CD14-positive monocyte (primary cell): ENCODE data around the gene GMEB1. TPM values are rescaled to one million over a fixed set of nuclear protein-coding genes. Genes with fewer than 3 reads are reported as not detected.
"Not testable (repeated sequence)": the region's sequence is repeated elsewhere in the genome, so short reads cannot be mapped to it uniquely, and the experiment has no call there.

Experiments used
- DNase-seq, 3 donors: peaks; one replicate each; pipeline ENCODE4 v3.0.0-alpha.2; 2011 to 2022
- H2AFZ ChIP-seq: 2 replicates; pipeline ENCODE4 v1.6.0; 2012; ENCODE audit warnings: mild to moderate bottlenecking, low read depth, low read length, inconsistent platforms; ENCODE audit not compliant: insufficient read depth, poor library complexity, severe bottlenecking
- H3K27ac ChIP-seq, 2 donors: 1 replicate in 1 of 2; 2 replicates in 1 of 2; pipeline ENCODE4 v1.5.1; 2012 to 2013; ENCODE audit warnings: low read length in 2 of 2, control low read depth in 1 of 2, inconsistent platforms in 1 of 2, low read depth in 1 of 2, mild to moderate bottlenecking in 1 of 2
- H3K27me3 ChIP-seq, 2 donors: one replicate each; pipeline versions ENCODE4 v1.6.0 to v1.6.1; 2011 to 2013; ENCODE audit warnings: low read length in 2 of 2; ENCODE audit not compliant: control insufficient read depth in 2 of 2, insufficient read depth in 2 of 2
- H3K36me3 ChIP-seq, 2 donors: replicated peaks in 1 of 2; 1 replicate in 1 of 2; 2 replicates in 1 of 2; pipeline versions ENCODE4 v1.5.1 to v1.6.1; 2012 to 2013; ENCODE audit warnings: low read length in 2 of 2, control low read depth in 1 of 2, inconsistent platforms in 1 of 2, mild to moderate bottlenecking in 1 of 2; ENCODE audit not compliant: insufficient read depth in 2 of 2, control insufficient read depth in 1 of 2
- H3K4me1 ChIP-seq, 2 donors: 1 replicate in 1 of 2; 2 replicates in 1 of 2; pipeline versions ENCODE4 v1.5.1 to v1.6.1; 2012 to 2013; ENCODE audit warnings: low read length in 2 of 2, control low read depth in 1 of 2, inconsistent platforms in 1 of 2, mild to moderate bottlenecking in 1 of 2, moderate library complexity in 1 of 2; ENCODE audit not compliant: insufficient read depth in 2 of 2, control insufficient read depth in 1 of 2
- H3K4me2 ChIP-seq: replicated peaks from 2 replicates; pipeline ENCODE3; 2012; ENCODE audit warnings: low read length, moderate library complexity, mild to moderate bottlenecking; ENCODE audit not compliant: poor library complexity, severe bottlenecking; ENCODE audit errors: extremely low read depth
- H3K4me3 ChIP-seq, 3 experiments: fragments of 200-600 bp in 1 of 3; sonication (generic) in 1 of 3; replicated peaks in 1 of 3; 1 replicate in 2 of 3; 2 replicates in 1 of 3; pipeline ENCODE4 v1.5.1; 2011 to 2013; ENCODE audit warnings: low read length in 3 of 3, mild to moderate bottlenecking in 3 of 3, control low read depth in 2 of 3, low read depth in 2 of 3, inconsistent platforms in 1 of 3, moderate library complexity in 1 of 3
- H3K79me2 ChIP-seq: 2 replicates; pipeline ENCODE4 v1.6.0; 2012; ENCODE audit warnings: mild to moderate bottlenecking, control low read depth, inconsistent platforms, low read length, moderate library complexity; ENCODE audit not compliant: insufficient read depth
- H3K9ac ChIP-seq: 2 replicates; pipeline ENCODE4 v1.6.0; 2017; ENCODE audit warnings: low read length, mild to moderate bottlenecking; ENCODE audit not compliant: insufficient read depth, poor library complexity, severe bottlenecking
- H3K9me3 ChIP-seq, 2 donors: replicated peaks in 1 of 2; 1 replicate in 1 of 2; 2 replicates in 1 of 2; pipeline versions ENCODE4 v1.5.1 to v1.6.1; 2012 to 2013; ENCODE audit warnings: low read length in 2 of 2, control low read depth in 1 of 2; ENCODE audit not compliant: control insufficient read depth in 1 of 2, insufficient read depth in 1 of 2
- H4K20me1 ChIP-seq: 2 replicates; pipeline ENCODE4 v1.6.0; 2012; ENCODE audit warnings: mild to moderate bottlenecking, low read length, control low read depth, moderate library complexity; ENCODE audit not compliant: insufficient read depth
- H3K27ac Mint-ChIP-seq, 7 donors: one replicate each; pipeline ENCODE4 v1.8.0; 2020; ENCODE audit warnings: mild to moderate bottlenecking in 7 of 7, mixed read lengths in 7 of 7, moderate library complexity in 6 of 7, inconsistent platforms in 2 of 7
- H3K27me3 Mint-ChIP-seq, 3 donors: one replicate each; pipeline ENCODE4 v1.8.0; 2021 to 2022; ENCODE audit warnings: low read depth in 3 of 3, mild to moderate bottlenecking in 3 of 3, mixed read lengths in 3 of 3, moderate library complexity in 3 of 3, inconsistent platforms in 1 of 3
- H3K36me3 Mint-ChIP-seq, 2 donors: one replicate each; pipeline ENCODE4 v1.8.0; 2020; ENCODE audit warnings: mixed read lengths in 2 of 2, inconsistent platforms in 1 of 2, mild to moderate bottlenecking in 1 of 2
- H3K4me1 Mint-ChIP-seq: one replicate; pipeline ENCODE4 v1.8.0; 2020; ENCODE audit warnings: mild to moderate bottlenecking, mixed read lengths
- H3K4me3 Mint-ChIP-seq, 2 donors: one replicate each; pipeline ENCODE4 v1.8.0; 2020; ENCODE audit warnings: mild to moderate bottlenecking in 2 of 2, mixed read lengths in 2 of 2, moderate library complexity in 1 of 2
- H3K9me3 Mint-ChIP-seq, 7 donors: one replicate each; pipeline ENCODE4 v1.8.0; 2020 to 2022; ENCODE audit warnings: mixed read lengths in 7 of 7, mild to moderate bottlenecking in 6 of 7, moderate library complexity in 6 of 7, inconsistent platforms in 2 of 7
- WGBS: methylation state at CpG from one replicate; pipeline ENCODE4 v1.1.5; 2013; ENCODE audit warnings: missing lambda C conversion rate; ENCODE audit not compliant: insufficient coverage; 5-methylcytosine and 5-hydroxymethylcytosine counted together
- intact Hi-C, 2 donors: fragments of 100-400 bp; cut with micrococcal nuclease; formaldehyde crosslinking; loops; one replicate each; pipeline versions ENCODE4 v1.15.0 to v1.15.1; 2023
- polyA plus RNA-seq, 3 donors: library from polyadenylated mRNA; depleted of rRNA in 1 of 3; unstranded in 2 of 3; stranded (reverse) in 1 of 3; fragments of 300-500 nt in 2 of 3; fragments of >200 nt in 1 of 3; fragmentation: Illumina TruSeq in 2 of 3; gene quantifications; 1 replicate in 2 of 3; 2 replicates in 1 of 3; pipeline ENCODE4 v1.2.3, GENCODE V29; 2012 to 2021
- TF ChIP-seq, protein P1 (sequence below): fragments of 200-600 bp; IDR thresholded peaks from one replicate; pipeline ENCODE4 v1.8.0; 2022; ENCODE audit warnings: antibody characterized with exemption, mild to moderate bottlenecking

Gene GMEB1
- polyA plus RNA-seq, 3 donors = 8.1 to 16.0 (median 9.7) TPM

- H3K4me3 Mint-ChIP-seq = peak overlapping the region; percentile 84 to 98
- peak overlapping the region; percentile 89 to 98 (median 96) for H3K27ac Mint-ChIP-seq
- peaks cover 18% of the 10 kb centered on the region for H3K4me1 Mint-ChIP-seq
- H3K4me3 ChIP-seq = peak overlapping the region; percentile 77 to 100 (median 99)
- peaks cover 43% of the 10 kb centered on the region for H3K79me2 ChIP-seq
- no peaks in the 10 kb centered on the region for H3K27me3 ChIP-seq
- H4K20me1 ChIP-seq = peaks cover 13% of the 10 kb centered on the region
- peak overlapping the region; percentile 99 for H3K9ac ChIP-seq
- H3K9me3 Mint-ChIP-seq = no peaks in the 10 kb centered on the region
- H3K27me3 Mint-ChIP-seq = no peaks in the 10 kb centered on the region
- peak; percentile 29 to 57 (median 53) for DNase-seq
- H3K36me3 ChIP-seq = no peaks in the 10 kb centered on the region
- H3K9me3 ChIP-seq = no peaks in the 10 kb centered on the region
- TF ChIP-seq, protein P1, sequence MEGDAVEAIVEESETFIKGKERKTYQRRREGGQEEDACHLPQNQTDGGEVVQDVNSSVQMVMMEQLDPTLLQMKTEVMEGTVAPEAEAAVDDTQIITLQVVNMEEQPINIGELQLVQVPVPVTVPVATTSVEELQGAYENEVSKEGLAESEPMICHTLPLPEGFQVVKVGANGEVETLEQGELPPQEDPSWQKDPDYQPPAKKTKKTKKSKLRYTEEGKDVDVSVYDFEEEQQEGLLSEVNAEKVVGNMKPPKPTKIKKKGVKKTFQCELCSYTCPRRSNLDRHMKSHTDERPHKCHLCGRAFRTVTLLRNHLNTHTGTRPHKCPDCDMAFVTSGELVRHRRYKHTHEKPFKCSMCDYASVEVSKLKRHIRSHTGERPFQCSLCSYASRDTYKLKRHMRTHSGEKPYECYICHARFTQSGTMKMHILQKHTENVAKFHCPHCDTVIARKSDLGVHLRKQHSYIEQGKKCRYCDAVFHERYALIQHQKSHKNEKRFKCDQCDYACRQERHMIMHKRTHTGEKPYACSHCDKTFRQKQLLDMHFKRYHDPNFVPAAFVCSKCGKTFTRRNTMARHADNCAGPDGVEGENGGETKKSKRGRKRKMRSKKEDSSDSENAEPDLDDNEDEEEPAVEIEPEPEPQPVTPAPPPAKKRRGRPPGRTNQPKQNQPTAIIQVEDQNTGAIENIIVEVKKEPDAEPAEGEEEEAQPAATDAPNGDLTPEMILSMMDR = no peak
- peak overlapping the region; percentile 96 for H3K4me2 ChIP-seq
- peak overlapping the region; percentile 91 for H2AFZ ChIP-seq
- H3K36me3 Mint-ChIP-seq = peaks cover 2 to 11% of the 10 kb centered on the region in 2 donors
- peaks cover 27 to 34% of the 10 kb centered on the region in 2 donors for H3K4me1 ChIP-seq
- WGBS = under 1% methylated on average over 62 of the region's 63 CpGs
- intact Hi-C loops = loop anchor here in 1 of 2 donors (2.0 kb wide), 1 partner anchor 20 kb away; the partner anchor contains the start of gene RNU11
- peak overlapping the region; percentile 99 to 100 for H3K27ac ChIP-seq
Observed at GRCh38 chr1:28668956-28669723, 556 bp downstream of the GMEB1 start.

DNA sequence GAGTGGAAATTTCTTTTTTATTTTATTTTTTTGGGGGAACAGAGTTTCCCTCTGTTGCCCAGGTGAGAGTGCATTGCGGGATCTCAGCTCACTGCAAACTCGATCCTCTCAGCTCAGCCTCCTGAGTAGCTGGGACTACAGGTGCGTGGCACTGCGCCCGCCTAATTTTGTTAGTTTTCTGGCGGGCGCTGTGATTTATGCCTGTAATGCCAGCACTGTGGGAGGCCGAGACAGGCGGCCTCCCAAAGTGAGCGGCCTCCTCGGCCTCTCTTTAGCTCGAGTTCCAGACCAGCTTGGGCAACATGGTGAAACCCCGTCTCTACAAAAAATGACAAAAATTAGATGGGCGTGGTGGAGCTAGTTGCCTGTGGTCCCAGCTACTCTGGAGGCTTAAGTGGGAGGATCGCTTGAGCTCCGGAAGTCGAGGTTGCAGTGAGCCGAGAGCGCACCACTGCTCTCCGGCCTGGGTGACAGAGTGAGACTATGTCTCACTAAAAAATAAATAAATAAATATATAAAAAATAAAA, 2.7 kb downstream of the GMEB1 start:
- Mint-ChIP-seq H3K36me3 (peaks cover 9 to 19% of the 10 kb centered on the region in 2 donors), H3K27me3 (peaks cover 0 to 1% (median 0%) of the 10 kb centered on the region in 3 donors), H3K9me3 (no peaks in the 10 kb centered on the region), H3K4me1 (peaks cover 9% of the 10 kb centered on the region), H3K27ac (no peak overlapping the region), H3K4me3 (no peak overlapping the region)
- H2AFZ ChIP-seq = no peak overlapping the region
- intact Hi-C loops = no loop called here
- H3K36me3 ChIP-seq = peaks cover 0 to 11% of the 10 kb centered on the region in 2 donors
- H4K20me1 ChIP-seq = peaks cover 20% of the 10 kb centered on the region
- H3K27ac ChIP-seq = no peak overlapping the region
- H3K27me3 ChIP-seq = no peaks in the 10 kb centered on the region
- no peak overlapping the region for H3K4me3 ChIP-seq
- H3K4me2 ChIP-seq = no peak overlapping the region
- no peaks in the 10 kb centered on the region for H3K9me3 ChIP-seq
- TF ChIP-seq, protein P1 = no peak
- no peak overlapping the region for H3K9ac ChIP-seq
- peaks cover 25 to 27% of the 10 kb centered on the region in 2 donors for H3K4me1 ChIP-seq
- peaks cover 60% of the 10 kb centered on the region for H3K79me2 ChIP-seq
- no peak for DNase-seq
- 99% methylated on average over 12 of the region's 20 CpGs for WGBS

DNA sequence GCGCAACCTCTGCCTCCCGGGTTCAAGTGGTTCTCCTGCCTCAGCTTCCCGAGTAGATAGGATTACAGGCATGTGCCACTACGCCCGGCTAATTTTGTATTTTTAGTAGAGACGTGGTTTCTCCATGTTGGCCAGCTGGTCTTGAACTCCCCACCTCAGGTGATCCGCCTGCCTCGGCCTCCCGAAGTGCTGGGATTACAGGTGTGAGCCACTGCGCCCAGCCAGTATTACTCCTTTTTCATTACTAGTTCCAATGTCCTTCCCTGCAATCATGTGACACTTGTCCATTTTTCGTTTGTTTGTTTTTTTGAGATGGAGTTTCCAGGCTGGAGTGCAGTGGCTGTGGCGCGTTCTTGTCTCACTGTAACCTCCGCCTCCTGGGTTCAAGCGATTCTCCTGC, 4.4 kb downstream of the GMEB1 start:
- intact Hi-C loops, H3K27me3 Mint-ChIP-seq, H3K9me3 ChIP-seq, H3K4me2 ChIP-seq, H3K4me1 Mint-ChIP-seq, H3K27me3 ChIP-seq, H3K27ac ChIP-seq, DNase-seq, H3K9ac ChIP-seq, H2AFZ ChIP-seq, H3K4me3 Mint-ChIP-seq, H3K9me3 Mint-ChIP-seq, H3K4me3 ChIP-seq: not testable (repeated sequence)
- H3K36me3 Mint-ChIP-seq = peaks cover 12 to 24% of the 10 kb centered on the region in 2 donors
- WGBS = over 99% methylated on average over 10 of the region's 15 CpGs
- peaks cover 74% of the 10 kb centered on the region for H3K79me2 ChIP-seq
- H3K36me3 ChIP-seq = peaks cover 0 to 11% of the 10 kb centered on the region in 2 donors
- H3K27ac Mint-ChIP-seq = peak overlapping the region in 2 of 7 donors; percentile 66 to 78
- peaks cover 29% of the 10 kb centered on the region for H4K20me1 ChIP-seq
- peaks cover 16 to 20% of the 10 kb centered on the region in 2 donors for H3K4me1 ChIP-seq
